ENCODE results near the gene ADRB2.

ADRB2 gene

GRCh38 chr5:148831590-148832565, 5.5 kb downstream of the ADRB2 start:
- DNase-seq: no peak

DNA sequence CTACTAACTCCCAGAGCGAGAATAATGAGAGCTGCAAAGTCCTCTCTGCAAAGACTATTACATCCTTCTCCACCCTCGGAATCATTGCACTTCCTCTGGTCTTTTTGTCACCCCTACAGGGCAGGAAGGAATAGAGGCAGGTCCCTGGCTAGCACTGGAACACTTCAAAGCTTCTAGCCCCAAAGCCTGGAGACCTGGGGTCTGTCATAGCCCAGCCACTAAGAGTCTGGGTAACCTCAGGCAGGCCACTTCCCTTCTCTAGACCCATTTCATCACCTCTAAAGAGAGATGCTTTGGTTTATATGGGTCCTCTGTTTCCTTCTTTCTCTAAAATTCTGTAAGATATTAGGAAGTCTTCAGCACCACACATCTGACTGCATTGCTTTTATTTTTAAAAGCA, 6.7 kb downstream of the ADRB2 start:
- no peak for DNase-seq

DNA sequence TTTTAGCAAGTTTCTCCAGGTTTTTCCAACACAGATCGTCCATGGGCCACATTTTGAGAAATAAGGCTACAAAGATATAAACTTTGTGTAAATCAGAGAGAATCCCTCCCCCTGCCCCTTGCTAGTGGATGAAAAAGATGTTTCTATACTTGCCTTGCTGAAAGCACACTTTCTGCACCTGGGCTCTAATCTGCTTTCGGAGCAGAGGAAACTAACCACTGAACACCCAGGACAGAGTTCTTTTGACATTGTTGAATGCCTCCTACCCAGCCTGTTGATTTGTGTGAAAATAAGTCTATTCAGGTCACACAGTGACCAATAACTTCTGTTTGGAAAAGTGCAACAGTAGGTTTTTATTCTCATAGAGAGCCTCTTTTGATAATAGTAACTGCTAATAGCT, 7.5 kb downstream of the ADRB2 start:
- no peak for DNase-seq

- DNase-seq: no peak
Measured at GRCh38 chr5:148834689-148835088, 8.3 kb downstream of the ADRB2 start.

GRCh38 chr5:148836272-148837250, 10.2 kb downstream of the ADRB2 start:
- DNase-seq: no peak

- DNase-seq: no peak
Measured at GRCh38 chr5:148837383-148837782, 11.0 kb downstream of the ADRB2 start.

GRCh38 chr5:148838357-148838756, 11.9 kb downstream of the ADRB2 start:
- no peak for DNase-seq

DNA sequence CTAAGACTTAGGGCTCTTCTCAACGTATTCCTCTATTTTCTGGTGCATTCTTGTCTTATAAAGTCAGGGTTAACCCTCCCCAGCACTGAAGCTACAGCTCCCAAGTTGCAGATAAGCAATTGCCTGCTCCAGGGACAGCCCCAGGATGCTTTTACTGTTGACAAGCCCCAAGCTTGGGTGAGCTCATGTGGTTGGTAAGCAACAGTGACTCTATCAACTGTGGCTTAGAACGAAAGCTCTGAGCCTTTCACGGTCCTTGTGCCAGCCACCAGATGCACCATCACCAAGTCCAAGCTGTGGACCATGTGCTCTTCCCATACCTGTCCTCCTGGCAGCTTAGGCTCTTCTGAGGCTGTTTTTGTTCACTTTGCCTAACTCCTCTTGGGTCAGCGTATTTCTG, 13.5 kb downstream of the ADRB2 start:
- DNase-seq: no peak

DNA sequence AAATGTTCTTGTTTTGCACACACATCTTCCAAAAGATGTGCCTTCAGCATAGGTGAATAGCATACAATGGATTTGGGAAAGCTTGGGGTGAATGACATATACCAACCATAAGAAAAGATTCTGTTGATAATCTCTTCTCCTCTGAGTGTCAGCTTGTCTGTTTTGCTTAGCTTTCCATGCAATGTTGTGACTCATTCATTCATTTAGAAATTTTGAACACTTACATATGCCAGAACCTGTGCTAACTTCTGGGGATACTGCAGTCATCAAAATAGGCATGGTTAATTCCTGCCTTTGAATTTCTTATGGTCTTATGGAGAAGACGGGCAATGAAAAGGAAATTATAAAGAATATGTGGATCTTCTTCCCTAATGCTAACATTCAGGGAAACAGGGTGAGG, 14.1 kb downstream of the ADRB2 start:
- no peak for DNase-seq

- no peak for DNase-seq
Measured at GRCh38 chr5:148841519-148841918, 15.1 kb downstream of the ADRB2 start.

DNA sequence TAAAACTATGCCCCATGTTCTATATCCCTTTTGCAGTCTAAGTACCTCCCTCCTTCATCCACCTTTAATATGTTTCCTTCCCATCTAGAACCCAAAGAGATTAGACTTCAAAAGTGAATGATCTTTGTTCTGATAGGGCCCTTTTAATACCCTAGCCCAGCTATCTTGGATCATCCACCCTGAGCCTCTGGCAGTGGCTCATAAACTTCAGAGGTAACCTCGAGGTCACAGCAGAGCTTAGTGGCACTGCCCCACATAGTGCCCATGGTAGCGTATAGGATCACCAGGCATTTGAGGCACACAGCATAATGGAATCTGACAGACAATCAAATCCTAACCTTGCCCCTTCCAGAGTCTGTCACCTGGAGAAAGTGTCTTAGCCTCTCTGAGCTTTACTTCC, 15.8 kb downstream of the ADRB2 start:
- no peak for DNase-seq

DNA sequence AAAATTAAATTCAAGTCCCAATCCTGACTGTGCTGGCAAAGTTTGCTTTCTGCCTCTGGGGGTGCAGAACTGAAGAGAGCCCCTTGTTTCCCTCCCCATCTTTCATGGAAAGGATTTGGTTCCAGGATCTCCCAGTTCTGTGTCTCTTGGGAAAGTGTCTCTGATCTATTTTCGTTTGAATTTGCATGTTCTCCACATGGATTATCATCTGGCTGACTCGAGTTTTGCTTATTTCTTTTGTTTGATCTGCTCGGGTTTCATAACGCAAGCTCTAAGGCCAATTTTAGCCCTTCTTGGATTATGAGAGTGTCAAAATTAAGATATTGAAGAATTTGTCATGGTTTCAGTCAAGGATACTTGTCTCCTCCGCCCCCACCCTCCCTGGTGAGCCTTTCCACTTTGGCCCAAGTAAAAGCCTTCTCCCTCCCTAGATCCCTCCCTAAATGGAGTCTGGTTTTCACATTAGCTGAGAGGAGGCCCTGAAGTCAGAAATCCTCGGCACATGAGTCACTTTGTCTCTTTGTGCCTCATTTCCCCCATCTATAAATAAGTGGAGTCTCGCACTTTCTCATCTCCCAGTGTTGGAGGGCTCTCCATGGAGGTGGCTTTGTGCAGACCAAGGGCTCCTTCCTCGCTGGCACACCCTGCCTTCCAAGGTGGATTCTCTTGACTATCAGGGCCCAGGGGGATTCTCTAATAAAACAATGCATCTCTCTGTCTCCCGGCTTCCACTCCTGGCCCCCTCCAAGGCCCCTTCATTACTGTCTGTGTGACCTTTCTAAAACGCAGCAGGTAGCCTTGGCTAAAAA, 17.3 kb downstream of the ADRB2 start:
- DNase-seq: no peak

DNA sequence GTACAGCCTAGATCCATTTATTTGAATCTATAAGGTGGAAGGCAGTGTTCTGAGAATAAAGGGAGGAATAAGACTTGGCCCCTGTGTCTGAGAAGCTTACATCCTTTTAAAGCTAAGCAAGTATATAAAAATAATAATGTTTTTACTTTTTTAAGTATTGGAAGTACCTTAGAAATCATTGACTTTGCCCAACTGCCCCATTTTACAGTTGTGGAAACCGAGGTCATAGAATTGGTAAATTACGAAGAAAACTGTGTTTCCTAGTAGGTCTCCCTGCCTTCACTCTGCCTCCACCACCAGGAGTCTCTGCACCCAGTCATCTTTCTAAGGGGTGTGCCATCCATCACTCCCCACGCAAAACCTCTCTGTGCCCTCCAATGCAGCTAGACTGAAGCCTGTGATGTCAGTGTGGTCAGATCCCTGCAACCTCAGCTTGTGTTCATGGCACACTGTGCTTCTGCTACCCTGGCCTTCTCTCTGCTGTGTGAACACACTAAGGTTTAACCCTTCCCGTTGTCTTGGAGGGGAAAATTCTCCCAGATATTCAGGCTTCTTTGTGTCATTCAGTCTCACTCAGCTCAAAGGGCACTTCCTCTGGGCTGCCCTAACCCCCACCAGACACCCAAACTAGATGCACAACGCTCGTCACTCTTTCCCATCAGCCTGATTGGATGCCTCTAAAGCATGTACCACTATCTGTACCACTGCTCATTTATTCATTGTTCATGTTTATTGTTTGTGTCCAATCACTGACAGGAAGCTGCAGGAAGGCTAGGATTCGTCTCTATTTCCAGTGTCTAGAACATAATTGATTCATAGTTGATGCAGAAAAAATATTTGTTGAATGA, 18.2 kb downstream of the ADRB2 start:
- no peak for DNase-seq

- no peak for DNase-seq
Measured at GRCh38 chr5:148846930-148847329, 20.5 kb downstream of the ADRB2 start.

GRCh38 chr5:148847456-148847855, 21.0 kb downstream of the ADRB2 start:
- DNase-seq: no peak

DNA sequence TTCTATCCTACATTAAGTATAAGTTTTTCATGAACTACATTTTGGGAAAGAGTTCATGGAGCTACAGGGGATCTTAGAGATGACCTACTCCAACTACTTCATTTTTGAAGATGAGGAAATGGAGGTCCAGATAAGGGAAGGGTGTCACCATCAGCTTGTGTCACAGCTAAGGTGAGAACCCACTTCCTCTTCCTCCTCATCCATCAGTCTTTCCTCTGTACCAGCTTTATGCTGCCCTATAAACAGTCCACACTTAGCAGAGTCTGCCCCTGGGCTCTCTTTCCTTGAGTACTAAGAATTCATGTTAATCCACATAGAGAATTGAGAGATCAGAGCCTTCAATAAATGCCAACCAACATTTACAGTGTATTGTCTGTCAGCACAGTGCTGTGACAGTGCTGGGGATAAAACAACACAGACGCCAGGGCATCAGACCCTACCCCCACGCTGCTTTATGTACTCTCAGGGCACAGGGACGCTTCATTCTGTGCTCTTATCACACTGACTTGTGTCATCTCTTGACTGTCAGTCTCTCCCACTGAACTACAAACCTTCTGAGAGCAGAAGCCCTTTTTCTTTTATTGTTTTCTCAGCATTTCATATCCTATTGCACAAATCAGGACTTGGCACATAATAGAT, 22.1 kb downstream of the ADRB2 start:
- DNase-seq: no peak

DNA sequence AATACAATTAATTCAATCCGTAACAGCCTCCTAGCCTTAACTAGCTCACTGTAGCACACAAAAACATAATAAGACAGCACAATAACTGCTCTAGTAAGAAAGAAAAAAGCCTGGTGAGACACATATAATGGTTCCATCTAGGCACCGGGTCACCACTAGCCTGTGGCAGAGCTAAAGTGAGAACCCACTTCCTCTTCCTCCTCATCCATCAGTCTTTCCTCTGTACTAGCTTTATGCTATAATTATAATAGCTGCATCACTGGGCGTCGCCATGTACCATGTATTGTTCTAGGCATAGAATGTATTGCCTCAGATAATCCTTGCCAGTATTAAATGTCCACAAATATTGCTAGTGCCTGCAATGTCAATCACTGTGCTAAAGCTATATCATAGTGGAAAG, 23.1 kb downstream of the ADRB2 start:
- no peak for DNase-seq

DNA sequence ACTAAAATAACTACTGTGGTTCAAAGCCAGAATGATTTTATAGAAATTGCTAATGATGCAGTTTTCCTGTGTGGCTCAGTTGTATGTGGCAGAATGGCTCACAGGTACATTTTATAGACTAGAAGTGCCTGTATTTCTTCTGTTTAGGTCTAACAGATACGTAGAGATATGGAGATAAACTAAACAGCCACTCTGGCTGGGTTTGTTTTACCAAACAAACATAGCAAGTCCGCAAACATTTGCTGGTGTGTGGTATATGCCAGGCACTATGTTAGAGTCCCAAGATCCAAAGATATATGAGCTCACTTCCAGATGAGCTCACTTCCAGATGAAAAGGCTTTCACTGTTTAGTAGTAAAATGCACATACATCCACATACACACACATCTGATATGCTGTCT, 24.4 kb downstream of the ADRB2 start:
- DNase-seq: no peak

GRCh38 chr5:148853868-148854267, 27.5 kb downstream of the ADRB2 start:
- no peak for DNase-seq

DNA sequence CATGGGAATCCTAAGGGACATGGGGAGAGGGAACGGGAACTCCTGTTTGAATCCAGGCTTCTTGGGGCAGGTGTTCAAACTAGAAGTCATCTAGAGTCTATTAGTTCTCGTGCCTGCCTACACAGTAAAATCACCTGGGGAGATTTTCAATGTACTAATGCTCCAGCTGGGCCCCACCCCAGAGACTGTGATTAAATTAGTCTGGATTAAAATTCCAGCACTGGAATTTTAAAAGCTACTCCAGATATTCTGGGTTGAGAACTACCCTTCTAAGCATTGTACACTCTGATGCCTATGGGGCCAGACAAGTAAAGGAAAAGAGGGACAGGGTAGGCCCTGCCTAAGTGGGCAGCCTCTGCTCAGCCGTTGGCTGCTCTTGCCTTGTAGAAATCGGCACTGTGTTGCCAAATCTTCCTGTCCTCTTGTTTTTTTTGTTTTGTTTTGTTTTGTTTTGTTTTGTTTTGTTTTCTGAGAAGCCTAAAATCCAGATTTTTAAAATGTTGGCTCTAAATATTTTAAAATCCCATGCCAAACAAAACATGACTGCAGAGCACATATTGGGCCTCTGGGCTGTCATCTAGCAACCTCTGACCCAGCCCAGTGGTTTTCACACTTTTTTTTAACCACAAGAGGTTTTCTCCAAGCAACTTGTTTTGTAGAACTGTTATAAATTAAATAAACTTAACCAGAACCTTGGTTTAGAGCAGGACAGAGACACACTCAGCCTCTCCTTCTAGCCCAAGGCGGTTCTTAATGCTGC, 29.0 kb downstream of the ADRB2 start:
- DNase-seq: no peak

DNA sequence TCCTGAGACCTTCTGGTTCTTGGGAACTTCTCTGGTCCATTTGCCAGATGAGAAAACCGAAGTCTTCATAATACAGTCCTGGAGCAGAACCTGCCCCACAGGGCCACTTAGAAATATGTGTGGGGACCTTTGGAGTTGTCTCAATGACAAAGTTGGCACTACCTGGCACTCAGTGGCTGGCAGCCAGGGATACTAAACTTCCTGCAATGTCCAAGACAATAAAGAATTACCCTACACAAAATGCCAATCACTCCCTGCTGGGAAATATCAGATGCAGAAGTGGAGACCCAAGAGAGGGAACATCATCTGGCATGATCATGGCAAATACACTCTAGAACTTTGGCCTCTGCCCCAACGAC, 29.6 kb downstream of the ADRB2 start:
- no peak for DNase-seq
